ENCODE data around the gene FSD1.
"Not testable (repeated sequence)": the region's sequence is repeated elsewhere in the genome, so short reads cannot be mapped to it uniquely, and the experiment has no call there.

The FSD1 gene

DNA sequence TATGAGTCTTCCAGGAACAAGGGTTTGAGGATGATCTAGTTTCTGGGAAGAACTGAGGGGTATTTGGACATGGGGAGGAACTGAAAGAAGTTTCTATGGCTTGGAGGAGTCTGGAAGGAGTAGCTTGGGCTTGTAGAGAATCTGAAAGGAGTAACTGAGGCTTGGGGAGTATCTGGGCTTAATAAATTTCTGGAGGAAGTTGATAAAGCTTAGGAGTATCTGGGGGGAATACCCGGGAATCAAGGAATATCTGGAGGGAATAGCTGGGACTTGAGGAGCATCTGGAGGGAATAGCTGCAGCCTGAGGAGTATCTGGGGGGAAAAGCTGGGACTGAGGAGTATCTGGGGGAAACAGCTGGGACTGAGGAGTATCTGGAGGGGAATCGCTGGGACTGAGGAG lies 16.0 kb downstream of the FSD1 start:
- DNase-seq, result no peak

DNA sequence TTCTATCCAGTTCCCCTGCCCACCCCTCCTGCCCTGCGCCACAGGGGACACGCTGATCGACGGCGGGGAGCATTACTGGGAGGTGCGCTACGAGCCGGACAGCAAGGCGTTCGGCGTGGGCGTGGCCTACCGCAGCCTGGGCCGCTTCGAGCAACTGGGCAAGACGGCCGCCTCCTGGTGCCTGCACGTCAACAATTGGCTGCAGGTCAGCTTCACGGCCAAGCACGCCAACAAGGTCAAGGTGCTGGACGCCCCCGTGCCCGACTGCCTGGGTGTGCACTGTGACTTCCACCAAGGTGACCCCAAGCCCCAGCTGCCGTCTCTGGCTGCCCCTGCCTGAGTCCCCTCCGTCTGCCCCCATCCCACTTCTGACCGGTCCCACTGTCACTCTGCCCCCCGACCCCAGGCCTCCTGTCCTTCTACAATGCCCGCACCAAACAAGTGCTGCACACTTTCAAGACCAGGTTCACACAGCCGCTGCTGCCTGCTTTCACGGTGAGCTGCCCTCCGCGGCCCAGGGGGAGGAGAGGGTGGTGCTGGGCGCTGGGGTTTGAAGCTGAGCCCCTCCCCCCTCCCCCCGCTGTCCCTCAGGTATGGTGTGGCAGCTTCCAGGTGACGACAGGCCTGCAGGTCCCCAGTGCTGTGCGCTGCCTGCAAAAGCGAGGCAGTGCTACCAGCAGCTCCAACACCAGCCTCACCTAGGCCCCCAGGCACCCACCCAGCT lies 18.7 kb downstream of the FSD1 start:
- no peak for DNase-seq

DNA sequence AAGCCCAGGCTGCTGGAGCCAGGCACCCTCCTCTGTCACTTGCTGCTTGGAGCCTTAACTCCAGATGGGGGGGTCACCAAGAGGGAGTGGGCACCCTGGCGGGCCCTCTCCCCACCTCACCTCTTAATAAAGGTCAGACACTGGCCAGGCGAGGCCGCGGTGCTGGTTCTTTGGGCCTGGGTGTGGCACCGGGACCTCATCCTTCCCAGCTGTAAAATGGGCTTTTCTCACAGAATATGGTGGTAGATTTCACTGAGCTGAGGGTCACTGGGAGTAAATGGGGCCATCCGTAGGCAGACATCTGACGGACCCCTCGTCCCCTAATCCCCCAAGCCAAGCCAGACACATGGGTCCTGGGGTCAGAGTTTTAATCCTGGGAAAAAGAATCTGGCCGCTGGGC lies 19.3 kb downstream of the FSD1 start:
- no peak for DNase-seq

DNA sequence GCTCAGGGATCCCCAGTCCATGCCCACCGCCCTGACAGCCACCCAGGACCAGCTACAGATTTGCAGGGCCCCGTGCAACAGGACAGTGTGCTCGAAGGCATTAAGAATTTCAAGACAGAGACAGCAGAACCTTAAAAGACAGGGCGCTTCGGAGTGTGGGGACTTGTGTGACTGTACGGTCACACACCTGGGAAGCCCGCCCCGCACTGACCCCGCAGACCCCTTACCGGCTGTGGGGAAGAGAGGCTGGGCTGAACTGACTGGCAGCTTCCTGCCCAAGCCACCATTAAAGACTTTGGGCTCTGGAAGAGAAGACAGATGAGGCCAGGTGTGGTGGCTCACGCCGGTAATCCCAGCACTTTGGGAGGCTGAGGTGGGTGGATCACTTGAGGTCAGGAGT lies 19.8 kb downstream of the FSD1 start:
- no peak for DNase-seq

DNA sequence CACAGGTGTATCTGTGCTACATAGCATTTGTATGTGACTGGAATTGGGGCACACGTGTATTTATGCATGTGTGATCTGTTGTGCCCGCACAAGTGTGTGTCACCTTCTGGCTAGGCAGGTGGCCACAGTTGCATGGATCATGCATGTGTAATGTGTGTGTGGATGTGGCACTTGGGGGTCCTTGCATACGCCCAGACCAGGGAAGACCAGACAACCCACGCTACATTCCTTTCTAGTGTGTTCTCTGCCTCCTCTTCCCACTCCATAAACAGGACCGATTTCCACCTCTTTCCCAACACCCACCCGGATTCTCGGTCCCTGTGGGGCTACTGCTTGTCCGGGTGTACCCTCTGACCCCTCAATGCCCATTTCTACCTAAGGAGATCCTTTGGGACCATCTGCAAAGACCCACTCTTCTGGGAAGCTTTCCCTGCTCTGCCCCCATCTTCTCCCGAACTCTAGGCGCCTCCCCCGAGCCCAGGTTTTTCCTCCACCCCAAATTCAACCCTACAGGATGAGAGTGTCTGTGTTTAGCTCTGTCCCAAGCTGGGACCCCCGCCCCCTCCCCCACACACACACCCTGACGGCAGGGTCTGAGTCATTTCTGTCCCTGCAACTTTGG lies 21.9 kb downstream of the FSD1 start:
- no peak for DNase-seq

DNA sequence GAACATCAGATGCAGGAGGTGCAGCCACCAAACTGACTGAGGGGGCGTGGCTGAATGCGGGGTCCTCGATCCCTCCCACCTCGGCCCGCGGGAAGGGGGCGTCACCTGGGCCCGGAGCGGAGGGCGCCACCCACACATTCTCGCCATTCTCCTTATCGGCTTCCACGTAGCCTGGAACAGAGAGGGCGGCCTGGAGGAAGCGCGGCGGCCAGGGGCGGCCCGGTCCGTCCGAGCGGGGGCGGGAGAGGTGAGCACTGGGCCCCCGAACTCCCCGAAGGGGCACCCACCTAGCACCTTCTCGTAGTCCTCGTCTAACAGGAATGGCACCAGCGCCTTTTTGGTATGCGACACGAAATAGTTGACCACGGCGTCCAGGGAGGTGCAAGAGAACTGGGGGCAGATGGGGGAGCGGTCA lies 22.4 kb downstream of the FSD1 start:
- no peak for DNase-seq

DNA sequence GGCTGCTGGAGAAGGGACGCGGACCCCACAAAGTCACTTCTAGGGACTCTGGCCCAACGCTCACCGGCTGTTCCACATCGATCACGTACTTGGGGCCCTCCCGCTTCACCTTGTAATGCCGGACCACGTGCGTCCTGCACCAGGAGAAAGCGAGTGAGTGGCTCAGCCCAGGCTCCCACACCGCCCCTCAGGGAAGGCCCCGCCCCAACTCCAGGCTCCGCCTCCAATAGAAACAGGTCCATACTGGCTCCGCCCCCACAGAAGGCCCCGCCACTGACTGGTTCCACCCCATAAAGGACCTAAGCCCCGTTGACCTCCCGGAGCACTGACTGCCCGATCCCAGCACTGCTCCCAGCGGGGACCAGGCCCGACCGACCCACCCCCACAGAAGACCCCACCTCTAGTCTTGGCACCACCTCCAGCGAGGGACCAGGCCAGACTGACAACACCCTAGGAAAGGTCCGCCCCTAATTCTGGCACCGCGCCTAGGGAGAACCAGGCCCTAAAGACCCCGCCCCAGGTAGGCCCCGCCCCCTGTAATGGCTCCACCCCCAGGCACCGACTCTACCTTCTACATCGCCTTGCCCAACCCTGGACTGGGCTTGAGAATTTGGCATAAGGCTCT lies 23.0 kb downstream of the FSD1 start:
- peak; percentile 56 for DNase-seq

DNA sequence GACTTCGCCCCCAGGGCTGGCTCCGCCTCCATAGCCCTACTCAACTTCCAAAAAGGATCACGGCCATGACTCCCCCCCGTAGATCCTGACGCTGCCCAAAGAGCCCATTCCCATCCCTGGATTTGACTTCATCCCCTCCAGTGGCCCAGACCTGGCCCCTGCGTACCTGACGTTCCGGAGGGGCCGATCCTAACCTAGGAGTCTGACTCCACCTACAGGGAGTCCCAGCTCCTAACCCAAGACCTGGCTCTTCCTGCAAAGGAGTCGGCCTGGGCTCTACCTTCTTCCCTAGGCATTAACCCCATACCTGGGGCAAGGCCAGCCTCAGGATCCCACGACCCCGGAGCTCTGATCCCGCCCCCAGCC lies 23.5 kb downstream of the FSD1 start:
- DNase-seq, result no peak

DNA sequence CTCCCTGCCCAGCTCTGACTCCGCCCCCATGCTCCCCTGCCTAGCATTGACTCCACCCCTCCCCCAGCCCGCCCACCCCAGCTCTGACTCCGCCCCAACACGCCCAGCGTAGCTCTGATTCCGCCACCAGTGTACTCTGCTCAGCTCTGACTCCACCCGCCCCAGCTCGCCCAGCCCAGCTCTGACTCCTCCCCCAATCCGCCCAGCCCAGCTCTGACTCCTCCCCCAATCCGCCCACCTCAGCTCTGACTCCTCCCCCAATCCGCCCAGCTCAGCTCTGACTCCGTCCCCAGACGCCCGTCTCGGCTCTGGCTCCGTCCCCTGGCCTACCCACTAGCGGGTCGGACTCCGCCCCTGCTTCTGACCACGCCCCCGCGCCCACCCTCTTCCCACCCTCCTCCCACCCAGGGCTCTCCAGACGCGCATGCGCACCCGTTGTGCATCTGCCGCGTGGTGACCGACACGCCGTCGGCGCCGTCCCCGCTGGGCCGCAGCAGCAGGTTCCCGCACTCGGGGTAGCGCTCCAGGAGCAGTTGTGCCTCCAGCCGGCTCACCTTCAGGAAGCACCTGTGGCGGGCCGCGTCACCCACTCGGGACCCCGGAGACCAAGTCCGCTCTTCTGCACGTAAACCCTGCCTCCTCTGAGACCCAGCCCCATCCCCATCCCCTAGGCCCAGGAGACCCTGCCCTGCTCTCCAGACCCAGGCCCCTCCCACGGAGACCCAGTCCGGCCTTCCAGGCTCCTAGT lies 24.0 kb downstream of the FSD1 start:
- peak; percentile 87 for DNase-seq

DNA sequence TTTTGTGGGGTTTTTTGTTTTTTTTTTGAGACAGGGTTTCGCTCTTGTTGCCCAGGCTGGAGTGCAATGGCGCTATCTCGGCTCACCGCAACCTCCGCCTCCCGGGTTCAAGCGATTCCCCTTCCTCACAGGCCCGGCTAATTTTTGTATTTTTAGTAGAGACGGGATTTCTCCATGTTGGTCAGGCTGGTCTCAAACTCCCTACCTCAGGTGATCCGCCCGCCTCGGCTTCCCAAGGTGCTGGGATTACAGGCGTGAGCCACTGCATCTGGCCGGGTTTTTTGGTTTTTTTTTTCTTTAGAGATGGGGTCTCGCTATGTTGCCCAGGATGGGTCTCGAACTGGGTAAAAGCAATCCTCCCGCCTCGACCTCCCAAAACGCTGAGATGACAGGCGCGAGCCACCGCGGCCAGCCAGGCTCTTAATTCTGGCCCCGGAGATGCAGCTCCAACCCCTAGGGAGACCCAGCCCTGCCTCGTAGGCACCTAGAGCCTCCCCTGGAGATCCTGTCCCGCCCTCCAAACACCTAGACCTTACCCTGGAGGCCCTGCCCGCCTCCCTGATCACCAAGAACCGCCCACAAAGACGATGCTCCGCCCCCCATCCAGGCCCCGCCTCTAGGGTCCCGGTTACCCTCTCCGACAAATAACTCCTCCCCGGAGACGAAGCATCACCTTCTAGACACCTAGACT lies 24.7 kb downstream of the FSD1 start:
- DNase-seq, result not testable (repeated sequence)

DNA sequence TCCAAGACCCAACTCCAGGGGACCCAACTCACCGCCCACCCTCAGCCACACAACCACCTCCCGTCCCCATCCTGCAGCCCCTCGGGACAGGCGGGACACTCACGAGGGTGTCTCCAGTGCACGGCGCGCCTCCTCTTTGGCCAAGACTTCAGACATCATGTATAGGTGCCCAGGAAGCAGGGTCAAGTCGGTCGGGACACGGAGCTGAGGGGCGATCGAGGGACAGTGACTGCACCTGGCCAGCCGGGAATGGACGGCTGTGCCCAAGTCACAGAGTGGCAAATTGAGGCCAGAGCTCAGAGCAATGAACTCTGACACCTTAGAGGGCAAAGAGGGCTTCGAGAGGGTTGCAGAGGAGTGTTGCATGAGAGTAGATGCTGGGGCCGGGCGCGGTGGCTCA lies 25.5 kb downstream of the FSD1 start:
- DNase-seq, result no peak

DNA sequence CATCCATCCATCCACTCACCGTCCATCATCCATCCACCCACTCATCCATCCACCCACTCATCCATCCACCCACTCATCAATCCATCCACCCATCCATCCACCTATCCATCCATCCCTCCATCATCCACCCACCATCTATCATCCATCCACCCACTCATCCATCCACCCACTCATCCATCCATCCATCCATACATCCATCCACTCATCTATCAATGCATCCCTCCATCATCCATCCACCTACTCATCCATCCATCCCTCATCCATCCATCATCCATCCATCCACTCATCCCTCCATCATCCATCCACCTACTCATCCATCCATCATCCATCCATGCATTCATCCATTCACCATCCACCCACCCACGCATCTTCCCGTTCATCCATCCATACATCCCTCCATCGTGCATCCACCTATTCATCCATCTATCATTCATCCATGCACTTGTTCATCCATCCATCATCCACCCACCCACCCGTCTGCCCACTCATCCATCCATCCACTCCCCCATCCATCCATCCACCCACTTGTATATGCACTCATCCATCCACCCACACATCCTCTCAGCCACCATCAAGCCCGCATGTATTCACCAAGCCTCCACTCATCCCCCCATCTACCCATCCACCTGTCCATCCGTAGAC lies 30.7 kb downstream of the FSD1 start:
- no peak for DNase-seq

DNA sequence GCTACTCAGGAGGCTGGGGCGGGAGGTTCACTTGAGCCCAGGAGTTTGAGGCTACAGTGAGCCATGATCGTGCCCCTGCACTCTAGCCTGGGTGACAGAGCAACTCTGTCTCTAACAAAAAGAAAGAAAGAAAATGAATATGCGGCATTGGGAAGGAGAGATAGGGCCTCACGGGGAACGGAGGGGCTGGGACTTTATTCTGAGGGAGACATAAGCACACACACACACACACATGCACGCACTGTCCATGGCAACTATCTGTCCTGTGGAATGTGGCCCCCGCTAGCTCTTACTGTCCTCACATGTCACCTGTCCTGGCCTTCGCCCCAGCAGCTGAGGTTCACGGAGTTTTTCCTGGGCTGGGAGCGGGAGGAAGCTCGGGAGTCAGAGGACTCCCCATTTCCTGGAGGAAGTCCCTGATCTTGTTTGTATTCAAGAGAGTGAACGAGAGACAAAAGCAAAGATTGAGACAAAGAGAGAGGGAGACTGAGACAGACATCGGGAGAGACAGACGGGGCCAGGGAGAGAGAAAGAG lies 33.6 kb downstream of the FSD1 start:
- no peak for DNase-seq

DNA sequence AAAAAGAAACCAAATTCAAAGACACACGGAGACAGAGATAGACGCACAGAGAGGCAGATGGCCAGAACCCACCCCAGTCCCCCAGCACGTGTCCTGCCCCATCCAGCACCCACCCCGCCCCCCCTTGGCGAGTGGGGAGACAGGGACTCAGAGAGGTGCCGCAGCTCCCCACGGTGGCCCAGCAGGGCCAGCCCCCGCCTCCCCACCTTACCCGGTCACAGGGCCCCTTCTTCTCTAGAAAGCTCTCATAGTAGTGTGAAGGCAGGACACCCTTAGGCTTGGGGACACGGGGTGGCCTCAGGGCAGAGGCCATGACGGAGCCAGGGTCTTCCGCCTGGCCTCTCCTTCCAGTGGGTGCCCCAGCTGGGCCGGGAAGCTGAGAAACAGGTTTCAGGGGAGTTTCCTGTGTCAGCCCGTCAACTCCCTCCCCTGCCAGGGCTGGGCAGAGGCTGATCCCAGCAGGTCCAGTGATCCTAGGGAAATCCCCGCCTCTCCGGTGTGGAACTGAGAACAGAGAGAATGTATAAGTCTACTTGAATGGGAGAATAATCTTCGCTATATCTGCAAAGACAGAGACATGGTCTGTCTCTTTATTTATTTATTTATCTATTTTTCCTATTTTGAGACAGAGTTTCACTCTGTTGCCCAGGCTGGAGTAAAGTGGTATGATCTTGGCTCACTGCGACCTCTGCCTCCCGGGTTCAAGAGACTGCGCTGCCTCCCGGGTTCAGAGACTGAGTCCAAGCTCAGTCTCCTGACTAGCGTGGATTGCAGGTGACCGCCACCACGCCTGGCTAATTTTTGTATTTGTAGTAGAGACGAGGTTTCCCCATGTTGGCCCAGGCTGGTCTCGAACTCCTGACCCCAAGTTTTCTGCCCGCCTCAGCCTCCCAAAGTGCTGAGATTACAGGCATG lies 34.3 kb downstream of the FSD1 start, which contains the start of gene STAP2:
STAP2 (minus strand) TSS at position 387 of the 915 bp plus-strand sequence; CDS start at position 313, 74 bp downstream.
- peak; percentile 13 for DNase-seq

DNA sequence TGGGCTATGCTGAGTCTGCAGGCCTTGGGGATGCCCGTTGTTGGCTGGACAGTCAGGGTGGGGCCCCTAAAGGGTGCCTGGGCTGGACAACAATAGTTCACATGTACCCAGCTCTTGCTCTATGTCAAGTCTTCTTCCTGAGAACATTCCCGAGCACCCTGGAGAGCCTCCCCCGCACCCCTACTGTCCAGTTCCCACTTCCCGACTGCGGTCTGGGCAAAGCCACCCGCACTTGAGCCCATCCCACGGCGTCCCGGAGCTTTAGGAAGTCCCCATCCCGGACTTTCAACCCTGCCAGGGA lies 37.9 kb downstream of the FSD1 start:
- DNase-seq, result no peak

DNA sequence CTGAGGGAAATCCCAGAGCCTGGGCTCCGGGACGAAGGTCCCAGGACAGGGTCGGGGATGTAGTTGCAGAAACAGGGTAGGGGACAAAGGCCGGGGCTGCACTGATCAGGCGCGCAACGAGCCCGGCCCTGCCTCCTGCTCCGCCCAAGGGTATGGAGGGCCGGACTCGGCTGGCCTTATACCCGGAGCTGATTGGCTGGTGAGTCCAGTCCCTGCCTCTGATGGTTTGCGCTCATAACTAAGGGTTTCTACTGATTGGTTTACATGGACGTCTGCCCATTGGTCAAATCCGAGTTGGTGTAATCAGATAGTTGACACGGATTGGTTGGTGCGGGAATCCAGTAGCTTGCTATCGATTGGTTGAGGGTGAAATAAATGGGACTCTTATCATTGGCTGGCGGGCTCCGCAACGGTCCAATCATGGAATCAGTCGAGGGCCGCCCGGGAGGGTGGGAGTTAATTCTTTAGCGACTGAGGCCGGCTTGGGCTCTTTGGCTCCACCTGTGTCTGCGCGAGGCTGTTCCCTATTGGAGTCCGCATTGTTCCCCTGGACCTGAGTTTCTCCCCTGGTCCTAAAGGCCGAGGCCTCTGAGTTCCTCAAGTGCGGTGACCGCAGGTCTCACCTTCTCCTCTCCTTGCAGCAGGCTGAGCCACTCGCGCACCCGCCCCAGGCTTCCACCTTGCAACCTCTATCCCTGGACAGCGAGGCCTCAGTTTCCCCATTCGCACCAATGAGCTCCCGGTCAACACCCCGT lies 38.4 kb downstream of the FSD1 start:
- DNase-seq, result peak; percentile 88

DNA sequence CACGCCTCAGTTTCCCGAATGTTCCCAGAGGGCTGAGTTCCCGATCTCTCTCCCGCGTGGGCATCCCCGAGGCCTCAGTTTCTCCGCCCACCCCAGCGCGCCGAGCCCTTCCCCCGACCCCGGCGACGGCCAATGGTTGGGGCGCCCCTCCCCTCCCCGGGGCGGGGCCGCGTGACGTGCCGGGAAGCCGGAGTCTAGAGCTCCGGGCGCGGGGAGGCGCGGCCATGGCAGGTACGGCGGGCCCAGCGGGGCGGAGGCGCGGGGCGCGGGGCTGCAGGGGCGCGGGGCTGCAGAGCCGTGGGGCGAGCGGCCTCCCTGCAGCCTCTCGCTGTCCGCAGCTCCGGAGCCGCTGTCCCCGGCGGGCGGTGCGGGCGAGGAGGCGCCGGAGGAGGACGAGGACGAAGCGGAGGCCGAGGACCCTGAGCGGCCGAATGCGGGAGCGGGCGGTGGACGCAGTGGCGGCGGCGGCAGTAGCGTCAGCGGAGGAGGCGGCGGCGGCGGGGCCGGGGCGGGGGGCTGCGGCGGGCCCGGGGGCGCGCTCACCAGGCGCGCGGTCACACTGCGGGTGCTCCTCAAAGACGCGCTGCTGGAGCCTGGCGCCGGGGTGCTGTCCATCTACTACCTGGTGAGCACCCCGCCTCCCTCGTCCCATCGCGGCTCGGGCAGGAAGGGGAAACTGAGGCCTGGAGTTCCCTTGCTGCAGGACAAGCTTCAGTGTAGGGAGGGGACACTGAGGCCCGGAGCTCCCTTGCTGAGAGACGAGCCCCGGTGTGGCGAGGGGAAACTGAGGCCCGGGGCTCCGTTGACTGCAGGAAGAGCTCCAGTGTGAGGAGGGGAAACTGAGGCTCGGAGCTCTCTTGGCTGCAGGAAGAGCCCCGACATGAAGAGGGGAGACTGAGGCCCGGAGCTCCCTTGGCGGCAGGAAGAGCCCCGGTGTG lies 39.2 kb downstream of the FSD1 start, which contains the start of gene MPND:
MPND (plus strand) TSS at position 193 of the 938 bp plus-strand sequence; CDS start at position 225, 32 bp downstream.
- peak; percentile 92 for DNase-seq

DNA sequence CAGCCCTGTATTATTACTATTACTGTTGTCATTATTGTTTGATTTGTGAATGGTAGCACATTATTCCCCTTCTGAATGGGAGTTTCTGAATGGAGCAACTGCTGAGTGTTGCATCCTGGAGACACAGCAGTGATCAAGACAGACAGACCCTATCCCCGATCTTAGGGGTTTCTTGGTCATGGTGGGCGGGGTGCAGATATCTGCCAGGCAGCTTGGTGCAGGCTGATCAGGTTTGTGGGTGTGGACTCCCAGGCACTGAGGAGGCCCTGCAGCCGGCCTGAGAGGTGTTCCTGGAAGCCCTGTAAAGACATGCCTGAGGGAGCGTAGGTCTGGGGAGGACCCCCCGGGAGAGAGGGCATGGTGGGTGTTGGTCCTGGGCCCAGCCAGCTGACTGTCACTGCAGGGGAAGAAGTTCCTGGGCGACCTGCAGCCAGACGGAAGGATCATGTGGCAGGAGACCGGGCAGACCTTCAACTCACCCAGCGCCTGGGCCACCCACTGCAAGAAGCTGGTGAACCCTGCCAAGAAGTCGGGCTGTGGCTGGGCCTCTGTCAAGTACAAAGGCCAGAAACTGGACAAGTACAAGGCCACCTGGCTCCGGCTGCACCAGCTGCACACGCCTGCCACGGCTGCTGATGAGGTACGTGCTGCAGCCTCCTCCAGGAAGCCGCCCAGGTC lies 41.1 kb downstream of the FSD1 start:
- DNase-seq, result no peak

DNA sequence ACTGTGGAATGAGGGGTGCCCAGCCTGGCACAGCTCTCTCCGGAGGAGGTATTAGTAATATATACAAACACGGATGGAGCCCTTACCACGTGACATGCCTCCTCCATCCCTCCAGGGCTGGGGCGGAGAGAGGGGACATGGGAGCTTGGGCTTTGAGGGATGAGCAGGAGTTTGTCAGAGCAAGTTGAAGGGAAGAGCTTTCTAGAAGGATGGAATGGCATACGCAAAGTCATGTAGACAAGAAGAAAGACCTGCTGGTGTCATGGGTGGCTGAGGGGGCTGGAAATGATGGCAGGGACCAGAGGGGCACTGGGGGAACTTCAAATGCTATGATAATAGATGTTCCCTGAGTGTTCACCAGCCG lies 41.6 kb downstream of the FSD1 start:
- no peak for DNase-seq
